BJ (cell line): Measurements from ENCODE around the gene RNF6. TPM values are rescaled to one million over a fixed set of nuclear protein-coding genes. Genes with fewer than 3 reads are reported as not detected.

ENCODE experiments used
- CTCF ChIA-PET: fragments of 350-600 bp; formaldehyde crosslinking; extraction: SDS; loops from one replicate; lab custom pipeline; 2021; ENCODE audit warnings: antibody characterized with exemption, inconsistent platforms; lab: Yijun Ruan, JAX
- POLR2A ChIA-PET: fragments of 300-600 bp; sonication (Branson Sonifier 250); formaldehyde crosslinking; extraction: SDS; loops from one replicate; lab custom pipeline; 2021; ENCODE audit warnings: antibody characterized with exemption; lab: Charles Lee
- DNase-seq: peaks from one replicate; pipeline ENCODE4 v3.0.0-alpha.2; 2011; ENCODE audit warnings: low read depth
- H3K27me3 ChIP-seq: 2 replicates; pipeline ENCODE4 v1.6.0; 2011; ENCODE audit warnings: low read length; ENCODE audit not compliant: control insufficient read depth, insufficient read depth
- H3K36me3 ChIP-seq: 2 replicates; pipeline ENCODE4 v1.5.1; 2011; ENCODE audit warnings: low read length; ENCODE audit not compliant: control insufficient read depth, insufficient read depth
- H3K4me3 ChIP-seq: 2 replicates; pipeline ENCODE4 v1.5.1; 2011; ENCODE audit warnings: low read depth, mild to moderate bottlenecking, control low read depth, low read length
- polyA plus RNA-seq: library from polyadenylated mRNA; depleted of rRNA; stranded (reverse); fragments of >200 nt; gene quantifications from 2 replicates; pipeline ENCODE4 v1.2.3, GENCODE V29; 2011
- TF ChIP-seq, protein P1 (sequence below): IDR thresholded peaks from 2 replicates; pipeline ENCODE4 v1.5.1; 2011; ENCODE audit warnings: low read depth, mild to moderate bottlenecking, control low read depth, inconsistent platforms, low read length, moderate library complexity; ENCODE audit not compliant: insufficient read depth

Gene RNF6
- polyA plus RNA-seq, 1 experiment: 19.1 TPM

GRCh38 chr13:26225896-26226617, 3.9 kb upstream of the RNF6 start:
- TF ChIP-seq, protein P1, sequence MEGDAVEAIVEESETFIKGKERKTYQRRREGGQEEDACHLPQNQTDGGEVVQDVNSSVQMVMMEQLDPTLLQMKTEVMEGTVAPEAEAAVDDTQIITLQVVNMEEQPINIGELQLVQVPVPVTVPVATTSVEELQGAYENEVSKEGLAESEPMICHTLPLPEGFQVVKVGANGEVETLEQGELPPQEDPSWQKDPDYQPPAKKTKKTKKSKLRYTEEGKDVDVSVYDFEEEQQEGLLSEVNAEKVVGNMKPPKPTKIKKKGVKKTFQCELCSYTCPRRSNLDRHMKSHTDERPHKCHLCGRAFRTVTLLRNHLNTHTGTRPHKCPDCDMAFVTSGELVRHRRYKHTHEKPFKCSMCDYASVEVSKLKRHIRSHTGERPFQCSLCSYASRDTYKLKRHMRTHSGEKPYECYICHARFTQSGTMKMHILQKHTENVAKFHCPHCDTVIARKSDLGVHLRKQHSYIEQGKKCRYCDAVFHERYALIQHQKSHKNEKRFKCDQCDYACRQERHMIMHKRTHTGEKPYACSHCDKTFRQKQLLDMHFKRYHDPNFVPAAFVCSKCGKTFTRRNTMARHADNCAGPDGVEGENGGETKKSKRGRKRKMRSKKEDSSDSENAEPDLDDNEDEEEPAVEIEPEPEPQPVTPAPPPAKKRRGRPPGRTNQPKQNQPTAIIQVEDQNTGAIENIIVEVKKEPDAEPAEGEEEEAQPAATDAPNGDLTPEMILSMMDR: no peak
- DNase-seq: no peak
- Histone ChIP-seq H3K4me3 (no peak overlapping the region), H3K36me3 (no peaks in the 10 kb centered on the region), H3K27me3 (no peaks in the 10 kb centered on the region)
- CTCF ChIA-PET: no interaction called here
- POLR2A ChIA-PET: no interaction called here

DNA sequence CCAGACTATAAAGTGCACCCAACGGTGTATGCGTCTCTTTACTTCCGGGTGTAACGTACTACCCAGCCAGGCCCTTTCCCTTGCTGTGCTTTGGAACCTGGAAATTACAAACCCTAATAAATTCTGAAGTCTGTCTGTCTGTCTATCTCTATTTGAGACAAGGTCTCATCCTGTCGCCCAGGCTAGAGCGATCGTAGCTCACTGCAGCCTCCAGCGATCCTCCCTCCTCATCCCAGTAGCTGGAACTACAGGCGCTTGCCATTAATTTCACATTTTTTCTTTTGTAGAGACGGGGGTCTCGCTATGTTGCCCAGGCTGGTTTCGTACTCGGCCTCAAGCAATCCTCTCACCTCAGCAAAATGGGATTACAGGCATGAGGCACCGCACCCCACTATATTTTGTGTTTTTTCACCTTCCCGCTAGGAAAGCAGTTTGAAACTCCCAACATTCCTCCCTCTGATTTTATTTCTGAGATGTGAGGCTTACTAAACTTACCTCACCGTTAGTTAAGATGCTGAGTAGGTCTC, 469 bp upstream of the RNF6 start:
- peaks cover 2% of the 10 kb centered on the region for H3K36me3 ChIP-seq
- no peaks in the 10 kb centered on the region for H3K27me3 ChIP-seq
- CTCF ChIA-PET: interaction anchor here (1.3 to 1.5 kb wide), 2 partner anchors 10 to 476 kb away, joined by 4 to 7 read pairs; no protein-coding TSS in a partner anchor
- TF ChIP-seq, protein P1: no peak
- POLR2A ChIA-PET: no interaction called here
- peak overlapping the region; percentile 71 for H3K4me3 ChIP-seq
- no peak for DNase-seq

- TF ChIP-seq, protein P1: no peak
- Histone ChIP-seq H3K27me3 (no peaks in the 10 kb centered on the region), H3K4me3 (peak overlapping the region; percentile 71), H3K36me3 (peaks cover 6% of the 10 kb centered on the region)
- POLR2A ChIA-PET: interaction anchor here (0.6 kb wide), 1 partner anchor 274 kb away, joined by 3 read pairs; no protein-coding TSS in a partner anchor
- CTCF ChIA-PET: interaction anchor here (0.9 to 1.7 kb wide), 4 partner anchors 10 to 475 kb away, joined by 3 to 7 read pairs (median 6); no protein-coding TSS in a partner anchor
- no peak for DNase-seq
Measured at GRCh38 chr13:26221399-26221720, 754 bp downstream of the RNF6 start.

DNA sequence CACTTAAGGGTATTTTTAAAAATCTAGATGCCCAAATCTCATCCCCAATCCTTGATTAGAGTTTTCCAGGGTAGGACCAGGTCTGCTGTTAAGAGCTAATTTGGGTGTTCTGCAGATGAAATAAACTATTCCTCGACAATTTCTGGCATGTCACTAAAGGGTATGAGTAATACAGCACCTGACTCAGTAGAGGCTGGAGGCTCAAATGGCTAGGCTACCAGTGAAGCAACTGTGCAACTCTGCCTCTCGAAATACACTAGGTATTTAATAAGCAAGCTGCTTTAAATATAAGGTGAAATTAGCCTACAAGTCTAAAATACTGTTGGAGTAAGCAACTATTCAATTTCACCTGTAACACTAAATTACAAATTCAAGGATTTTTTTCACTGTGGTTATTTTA, 1.5 kb downstream of the RNF6 start:
- H3K27me3 ChIP-seq: no peaks in the 10 kb centered on the region
- H3K36me3 ChIP-seq: peaks cover 6% of the 10 kb centered on the region
- TF ChIP-seq, protein P1: no peak
- POLR2A ChIA-PET: no interaction called here
- peak overlapping the region; percentile 71; the same call in 1 of the 2 replicates for H3K4me3 ChIP-seq
- CTCF ChIA-PET: interaction anchor here (0.9 to 1.7 kb wide), 2 partner anchors 10 to 35 kb away, joined by 3 to 7 read pairs; no protein-coding TSS in a partner anchor
- DNase-seq: peak; percentile 3

- DNase-seq: peak; percentile 11
- TF ChIP-seq, protein P1: no peak
- peaks cover 7% of the 10 kb centered on the region for H3K36me3 ChIP-seq
- ChIA-PET POLR2A (no interaction called here), CTCF (interaction anchor here (1.2 kb wide), 1 partner anchor 9 kb away, joined by 3 read pairs; no protein-coding TSS in a partner anchor)
- no peaks in the 10 kb centered on the region for H3K27me3 ChIP-seq
- H3K4me3 ChIP-seq: no peak overlapping the region
Measured at GRCh38 chr13:26219726-26220125, 2.4 kb downstream of the RNF6 start.
